Measurements from ENCODE around the gene FAS.

GRCh38 chr10:88989824-88990383 is 694 bp upstream of the FAS start:
- no peak for TF ChIP-seq CTCF (IDR thresholded peaks at IDR 0.05)
- TF ChIP-seq POLR2A (IDR thresholded peaks at IDR 0.05) = no peak

Measured in upper lobe of left lung (tissue), 4 donors.